ENCODE measurements around the gene SAMMSON.
A peak's percentile ranks its signal among the peaks of the same experiment; 100 is the strongest.

The SAMMSON gene

GRCh38 chr3:70011582-70011981 is 12.0 kb downstream of the SAMMSON start:
- DNase-seq (ENCODE audit: low spot score): no peak

- no peak for DNase-seq (ENCODE audit: low spot score)
These were observed 21.6 kb downstream of the SAMMSON start for GRCh38 chr3:70020906-70021660.

GRCh38 chr3:70028361-70028760 is 28.8 kb downstream of the SAMMSON start:
- DNase-seq (ENCODE audit: low spot score): no peak

- no peak for DNase-seq (ENCODE audit: low spot score)
These were observed 39.2 kb downstream of the SAMMSON start for GRCh38 chr3:70038693-70039092.

- DNase-seq (ENCODE audit: low spot score): no peak
These were observed 40.9 kb downstream of the SAMMSON start for GRCh38 chr3:70040386-70040785.

GRCh38 chr3:70042641-70043040 is 43.1 kb downstream of the SAMMSON start:
- peak; percentile 29 for DNase-seq (ENCODE audit: low spot score)

- DNase-seq (ENCODE audit: low spot score): no peak
These were observed 50.2 kb downstream of the SAMMSON start for GRCh38 chr3:70049761-70050160.

- no peak for DNase-seq (ENCODE audit: low spot score)
These were observed 53.8 kb downstream of the SAMMSON start for GRCh38 chr3:70053293-70053692.

GRCh38 chr3:70056081-70056480 is 56.5 kb downstream of the SAMMSON start:
- DNase-seq (ENCODE audit: low spot score): no peak

GRCh38 chr3:70057426-70057825 is 57.9 kb downstream of the SAMMSON start:
- no peak for DNase-seq (ENCODE audit: low spot score)

- no peak for DNase-seq (ENCODE audit: low spot score)
These were observed 61.6 kb downstream of the SAMMSON start for GRCh38 chr3:70061096-70061495.

GRCh38 chr3:70064194-70064779 is 64.8 kb downstream of the SAMMSON start:
- DNase-seq (ENCODE audit: low spot score): peak; percentile 65

GRCh38 chr3:70065696-70066253 is 66.2 kb downstream of the SAMMSON start:
- DNase-seq (ENCODE audit: low spot score): no peak

GRCh38 chr3:70067860-70068521 is 68.5 kb downstream of the SAMMSON start:
- DNase-seq (ENCODE audit: low spot score): no peak

GRCh38 chr3:70069557-70069956 is 70.0 kb downstream of the SAMMSON start:
- no peak for DNase-seq (ENCODE audit: low spot score)

GRCh38 chr3:70071138-70071537 is 71.6 kb downstream of the SAMMSON start:
- no peak for DNase-seq (ENCODE audit: low spot score)

GRCh38 chr3:70072180-70072579 is 72.6 kb downstream of the SAMMSON start:
- peak; percentile 31 for DNase-seq (ENCODE audit: low spot score)

- no peak for DNase-seq (ENCODE audit: low spot score)
These were observed 73.2 kb downstream of the SAMMSON start for GRCh38 chr3:70072754-70073153.

GRCh38 chr3:70075101-70075500 is 75.6 kb downstream of the SAMMSON start:
- no peak for DNase-seq (ENCODE audit: low spot score)

- DNase-seq (ENCODE audit: low spot score): no peak
These were observed 76.9 kb downstream of the SAMMSON start for GRCh38 chr3:70076396-70076795.

- no peak for DNase-seq (ENCODE audit: low spot score)
These were observed 79.2 kb downstream of the SAMMSON start for GRCh38 chr3:70078778-70079177.

- DNase-seq (ENCODE audit: low spot score): no peak
These were observed 86.1 kb downstream of the SAMMSON start for GRCh38 chr3:70085613-70086012.

GRCh38 chr3:70086336-70086735 is 86.8 kb downstream of the SAMMSON start:
- DNase-seq (ENCODE audit: low spot score): no peak

Data from globus pallidus (tissue), 1 donor.